Mucosa of descending colon (tissue), 3 donors: Measurements from ENCODE around the gene RPS6KA3. TPM values are rescaled to one million over a fixed set of nuclear protein-coding genes. Genes with fewer than 3 reads are reported as not detected.

Experiments
- ATAC-seq: fragments of 200-7000 bp; cut with Tn5 transposase; one replicate; pipeline ENCODE4 v1.9.1; 2020; ENCODE audit warnings: mild to moderate bottlenecking, moderate library complexity
- DNase-seq, 3 donors: peaks; one replicate each; pipeline ENCODE4 v3.0.0-alpha.2; 2020
- H3K36me3 ChIP-seq: fragments of 200-600 bp; one replicate; pipeline ENCODE4 v1.8.0; 2021; ENCODE audit warnings: low read depth, mild to moderate bottlenecking
- H3K4me1 ChIP-seq: fragments of 200-600 bp; one replicate; pipeline ENCODE4 v1.8.0; 2021; ENCODE audit warnings: low read depth, mild to moderate bottlenecking
- H3K4me3 ChIP-seq: fragments of 200-600 bp; one replicate; pipeline ENCODE4 v1.8.0; 2021; ENCODE audit warnings: mild to moderate bottlenecking
- H3K9me3 ChIP-seq: fragments of 200-600 bp; one replicate; pipeline ENCODE4 v1.8.0; 2021; ENCODE audit warnings: mild to moderate bottlenecking
- intact Hi-C, 2 donors: fragments of 100-400 bp; cut with DNase I in 1 of 2; cut with micrococcal nuclease in 1 of 2; formaldehyde crosslinking; loops; one replicate each; pipeline versions ENCODE4 v1.11.0 to v1.11.1; 2022; cut with DNase I, micrococcal nuclease
- total RNA-seq, 3 donors: library from RNA; stranded (reverse); fragmentation: NEBNext Ultra II Directional in 2 of 3; extraction: Animal tissue kit (Norgen Biotek cat#: 25700) in 2 of 3; gene quantifications; one replicate each; pipeline versions ENCODE4 v1.2.1 to v1.2.4, GENCODE V29; 2021 to 2023
- TF ChIP-seq, protein P1 (sequence below): fragments of 200-600 bp; IDR thresholded peaks from one replicate; pipeline ENCODE4 v1.8.0; 2022; ENCODE audit warnings: antibody characterized with exemption, mild to moderate bottlenecking
- donor health status: DM: no; HTN: no; CAD: no; lungs with moderate emphysema.
- donor health status: DM: no; HTN: no; CAD: no.
- donor health status: DM: no; HTN: yes; CAD: no.

The RPS6KA3 gene
- total RNA-seq, 3 donors from 2014 or later, result 73.6 to 80.1 (median 73.9) TPM

DNA sequence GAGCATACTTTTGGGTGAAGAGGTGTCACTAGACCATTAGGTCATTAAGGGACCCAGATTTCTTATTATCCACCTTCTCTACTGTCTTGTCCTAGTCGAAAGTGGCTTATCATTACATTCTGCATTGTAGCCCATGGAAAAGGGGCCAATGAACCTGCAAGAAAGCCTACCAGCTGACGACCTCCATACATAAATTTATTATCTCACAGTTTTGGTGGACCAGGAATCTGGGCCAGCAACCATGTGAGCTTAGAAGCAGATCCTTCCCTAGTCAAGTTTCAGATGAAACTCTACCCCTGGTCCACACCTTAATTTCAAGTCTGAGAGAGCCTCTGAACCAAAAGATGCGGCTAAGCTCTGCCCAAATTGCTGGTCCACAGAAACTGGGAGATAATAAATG is 37.6 kb downstream of the RPS6KA3 start:
- DNase-seq, result no peak
- TF ChIP-seq, protein P1, sequence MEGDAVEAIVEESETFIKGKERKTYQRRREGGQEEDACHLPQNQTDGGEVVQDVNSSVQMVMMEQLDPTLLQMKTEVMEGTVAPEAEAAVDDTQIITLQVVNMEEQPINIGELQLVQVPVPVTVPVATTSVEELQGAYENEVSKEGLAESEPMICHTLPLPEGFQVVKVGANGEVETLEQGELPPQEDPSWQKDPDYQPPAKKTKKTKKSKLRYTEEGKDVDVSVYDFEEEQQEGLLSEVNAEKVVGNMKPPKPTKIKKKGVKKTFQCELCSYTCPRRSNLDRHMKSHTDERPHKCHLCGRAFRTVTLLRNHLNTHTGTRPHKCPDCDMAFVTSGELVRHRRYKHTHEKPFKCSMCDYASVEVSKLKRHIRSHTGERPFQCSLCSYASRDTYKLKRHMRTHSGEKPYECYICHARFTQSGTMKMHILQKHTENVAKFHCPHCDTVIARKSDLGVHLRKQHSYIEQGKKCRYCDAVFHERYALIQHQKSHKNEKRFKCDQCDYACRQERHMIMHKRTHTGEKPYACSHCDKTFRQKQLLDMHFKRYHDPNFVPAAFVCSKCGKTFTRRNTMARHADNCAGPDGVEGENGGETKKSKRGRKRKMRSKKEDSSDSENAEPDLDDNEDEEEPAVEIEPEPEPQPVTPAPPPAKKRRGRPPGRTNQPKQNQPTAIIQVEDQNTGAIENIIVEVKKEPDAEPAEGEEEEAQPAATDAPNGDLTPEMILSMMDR, result no peak

DNA sequence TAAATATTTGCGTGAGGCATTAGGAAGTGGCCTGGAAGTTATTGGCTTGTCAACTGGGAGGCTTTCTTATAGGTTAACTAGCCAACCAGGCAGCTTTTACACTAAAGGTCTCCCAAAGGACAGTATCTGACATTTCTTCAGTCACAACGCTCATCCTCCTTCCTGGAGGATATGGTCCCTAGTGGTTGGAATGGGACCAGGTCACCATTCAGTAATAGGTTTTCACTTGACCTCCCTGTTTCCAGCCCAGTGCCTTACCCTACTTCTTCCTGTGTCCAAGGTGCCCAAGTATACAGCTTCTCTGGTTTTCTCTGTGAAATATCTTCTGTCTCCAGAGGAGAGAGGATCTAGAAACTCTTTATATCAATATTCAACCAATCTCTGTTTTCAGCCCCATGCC is 38.5 kb downstream of the RPS6KA3 start:
- H3K4me3 ChIP-seq, result no peak overlapping the region
- H3K36me3 ChIP-seq, result no peaks in the 10 kb centered on the region
- no peaks in the 10 kb centered on the region for H3K9me3 ChIP-seq
- H3K4me1 ChIP-seq, result no peaks in the 10 kb centered on the region
- ATAC-seq (no peak), DNase-seq (no peak)
- TF ChIP-seq, protein P1, result no peak
- intact Hi-C loops, result no loop called here

More for the DNA sequence above, 37.6 kb downstream of the RPS6KA3 start:
- Histone ChIP-seq H3K4me1 (no peaks in the 10 kb centered on the region), H3K36me3 (no peaks in the 10 kb centered on the region), H3K4me3 (no peak overlapping the region), H3K9me3 (no peaks in the 10 kb centered on the region)
- intact Hi-C loops, result no loop called here
- no peak for ATAC-seq

DNA sequence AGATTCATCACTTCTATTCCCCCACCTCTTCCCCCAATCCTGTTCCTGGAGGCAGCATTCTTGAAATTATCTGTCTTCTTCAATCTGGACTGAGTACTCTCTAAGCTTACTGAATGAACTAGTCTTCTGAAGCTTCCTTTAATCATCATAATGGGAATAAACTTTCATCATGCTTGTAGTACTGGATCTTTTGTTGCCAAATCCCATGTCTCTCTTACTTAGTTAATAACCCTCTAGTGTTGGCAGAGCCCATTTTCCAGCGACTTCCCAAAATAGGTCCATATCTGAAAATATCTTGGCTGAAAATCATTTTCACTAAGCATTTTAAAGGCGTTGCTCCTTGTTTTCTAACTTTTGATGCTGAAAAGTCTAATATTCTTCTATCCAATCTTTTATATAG is 39.6 kb downstream of the RPS6KA3 start:
- DNase-seq (no peak), ATAC-seq (no peak)
- H3K9me3 ChIP-seq, result no peaks in the 10 kb centered on the region
- no peak overlapping the region for H3K4me3 ChIP-seq
- TF ChIP-seq, protein P1, result no peak
- H3K36me3 ChIP-seq, result no peaks in the 10 kb centered on the region
- no peaks in the 10 kb centered on the region for H3K4me1 ChIP-seq
- intact Hi-C loops, result no loop called here

DNA sequence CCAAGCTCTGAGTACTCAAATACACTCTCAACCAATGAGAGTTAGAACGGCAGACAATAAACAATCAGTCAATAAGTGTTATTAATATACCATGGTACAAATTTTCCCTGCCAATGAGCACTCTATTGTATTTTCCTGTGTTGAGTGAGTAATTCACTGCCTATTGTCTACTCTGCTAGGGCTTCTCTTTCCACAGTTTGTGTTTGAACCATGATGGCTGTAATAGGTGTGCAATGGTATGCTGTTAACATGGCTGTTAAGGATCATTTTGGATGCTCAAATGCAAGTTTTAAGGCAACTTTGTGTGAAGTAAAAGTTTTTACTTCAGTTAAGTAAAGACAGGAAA is 41.2 kb downstream of the RPS6KA3 start:
- Histone ChIP-seq H3K4me3 (no peak overlapping the region), H3K4me1 (no peaks in the 10 kb centered on the region), H3K36me3 (no peaks in the 10 kb centered on the region), H3K9me3 (no peaks in the 10 kb centered on the region)
- TF ChIP-seq, protein P1, result no peak
- no peak for DNase-seq
- no peak for ATAC-seq
- intact Hi-C loops, result no loop called here

DNA sequence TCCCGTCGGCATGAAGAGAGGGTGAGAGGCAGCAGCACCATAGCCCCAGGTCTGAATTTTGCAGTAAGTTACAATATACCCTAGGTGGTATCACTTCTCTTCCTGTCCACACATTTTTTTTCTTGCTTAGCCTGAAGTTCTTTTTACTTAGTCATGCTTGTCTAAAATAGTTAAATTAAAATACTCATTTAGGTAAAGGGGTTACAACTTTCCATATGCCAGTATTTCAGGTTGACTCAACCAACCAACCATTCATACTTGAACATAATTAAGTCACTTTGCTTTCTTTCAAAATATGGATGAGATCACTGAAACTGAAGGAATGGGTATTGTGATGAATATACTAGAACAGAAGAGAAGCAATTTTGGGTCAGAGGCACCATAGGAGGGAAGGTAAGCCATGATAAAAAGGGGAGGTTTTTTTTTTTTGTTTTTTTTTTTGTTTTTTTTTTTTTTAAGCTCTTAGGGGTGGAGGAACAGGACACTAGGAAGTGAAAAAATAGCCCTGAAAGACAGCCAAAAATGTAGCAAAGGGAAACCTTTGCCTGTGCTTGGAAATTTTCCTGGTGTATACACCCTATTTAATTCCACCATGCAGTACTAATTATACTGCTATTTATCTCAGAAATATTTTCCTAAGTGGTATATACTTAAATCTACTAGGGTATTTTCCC is 41.8 kb downstream of the RPS6KA3 start:
- TF ChIP-seq, protein P1, result no peak
- intact Hi-C loops, result no loop called here
- ATAC-seq, result no peak
- Histone ChIP-seq H3K4me1 (peaks cover 2% of the 10 kb centered on the region), H3K36me3 (no peaks in the 10 kb centered on the region), H3K9me3 (no peaks in the 10 kb centered on the region), H3K4me3 (no peak overlapping the region)
- DNase-seq, result no peak

DNA sequence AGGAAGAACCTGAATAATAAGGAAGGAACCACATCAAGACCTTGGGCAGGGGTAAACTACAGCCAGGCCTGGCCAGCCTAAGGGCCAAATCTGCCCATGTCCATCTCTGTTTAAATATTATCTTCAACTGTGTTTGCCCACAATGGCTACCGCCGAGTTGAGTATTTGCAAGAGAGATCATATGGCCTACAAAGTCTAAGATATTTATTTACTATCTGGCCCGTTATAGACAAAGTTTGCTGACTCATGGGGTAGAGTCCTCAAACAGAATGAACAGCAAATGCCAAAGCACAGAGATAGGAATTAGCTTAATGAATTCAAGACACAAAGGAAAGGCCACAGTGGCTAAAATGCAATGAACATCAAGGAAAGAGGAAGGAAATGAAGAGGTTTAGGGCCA is 44.8 kb downstream of the RPS6KA3 start:
- H3K4me3 ChIP-seq, result no peak overlapping the region
- peak; percentile 76 for ATAC-seq
- DNase-seq, result peak in 1 of 3 donors; percentile 6
- TF ChIP-seq, protein P1, result no peak
- H3K36me3 ChIP-seq, result no peaks in the 10 kb centered on the region
- H3K9me3 ChIP-seq, result no peaks in the 10 kb centered on the region
- intact Hi-C loops, result no loop called here
- H3K4me1 ChIP-seq, result peaks cover 7% of the 10 kb centered on the region
